ENCODE measurements around the gene EEF1B2.

DNA sequence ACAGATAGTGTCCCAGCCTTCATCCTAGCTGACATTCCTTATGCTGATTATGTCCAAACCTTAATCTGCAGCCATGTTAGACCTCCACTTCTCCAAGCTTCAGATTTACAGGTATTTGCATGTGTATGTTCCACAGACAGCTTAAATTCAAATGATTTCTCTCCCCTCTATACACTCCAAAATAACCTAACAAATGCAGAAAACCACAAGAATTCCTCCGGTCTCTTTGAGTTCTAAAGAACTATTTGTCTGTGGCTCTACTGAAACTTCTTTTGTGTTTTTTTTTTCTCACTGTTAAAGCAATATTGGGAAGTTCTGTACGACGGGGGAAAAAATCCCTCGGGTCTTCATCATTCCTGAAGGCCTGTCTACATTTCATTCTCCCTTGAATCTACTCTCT, 9.1 kb upstream of the EEF1B2 start:
- TF ChIP-seq CTCF (IDR thresholded peaks at IDR 0.05) (no peak), POLR2A (IDR thresholded peaks at IDR 0.05) (no peak)
